ENCODE data around the gene ZBP1. TPM values are rescaled to one million over a fixed set of nuclear protein-coding genes. Genes with fewer than 3 reads are reported as not detected.
A peak's percentile ranks its signal among the peaks of the same experiment; 100 is the strongest.

ZBP1 gene
- total RNA-seq, 2 donors from 2014 or later = 0.70 to 1.6 TPM

DNA sequence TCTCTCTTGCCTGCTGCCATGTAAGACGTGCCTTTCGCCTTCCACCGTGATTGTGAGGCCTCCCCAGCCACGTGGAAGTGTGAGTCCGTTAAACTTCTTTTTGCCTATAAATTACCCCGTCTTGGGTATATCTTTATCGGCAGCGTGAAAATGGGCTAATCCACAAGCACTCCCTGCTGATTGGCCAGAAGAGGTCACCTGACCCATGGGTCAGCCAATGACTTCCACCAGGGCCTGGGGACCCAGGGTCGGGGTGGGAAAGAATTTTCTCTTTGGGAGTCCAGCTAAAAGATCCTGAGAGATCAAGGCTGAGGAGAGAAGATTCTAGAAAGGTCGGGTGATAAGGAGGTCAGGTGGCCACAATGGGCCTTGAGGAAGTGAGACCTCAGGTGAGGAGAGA lies 17.1 kb downstream of the ZBP1 start:
- Mint-ChIP-seq H3K27ac (no peak overlapping the region), H3K36me3 (ENCODE audit: insufficient read depth in 2 of 2) (no peaks in the 10 kb centered on the region), H3K4me3 (no peak overlapping the region), H3K9me3 (no peaks in the 10 kb centered on the region), H3K4me1 (ENCODE audit: low read depth) (peaks cover 32% of the 10 kb centered on the region), H3K27me3 (ENCODE audit: low read depth) (no peaks in the 10 kb centered on the region)
- DNase-seq = no peak
- no peak for ATAC-seq (replicated peaks in 1 of 2)

DNA sequence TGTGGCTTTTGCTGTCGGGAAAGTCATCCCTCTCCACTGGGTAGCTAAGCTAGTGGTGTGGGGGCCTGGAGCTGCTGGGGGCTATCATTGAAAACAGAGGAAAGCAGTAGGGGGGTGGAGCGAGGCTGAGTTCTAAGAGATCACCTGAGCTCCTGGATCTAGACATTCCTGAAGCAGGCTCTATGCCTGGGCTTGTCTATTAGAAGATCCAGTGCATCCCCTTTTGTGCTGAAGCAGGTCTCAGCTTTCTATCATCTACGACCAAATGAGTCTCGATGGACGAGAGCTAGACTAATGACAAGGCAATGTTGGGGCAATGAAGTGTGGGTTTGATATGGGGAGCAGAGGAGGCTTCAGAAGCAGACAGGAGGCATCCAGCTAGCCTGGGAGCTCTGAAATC lies 18.5 kb downstream of the ZBP1 start:
- Mint-ChIP-seq H3K9me3 (no peaks in the 10 kb centered on the region), H3K27ac (no peak overlapping the region), H3K27me3 (ENCODE audit: low read depth) (peaks cover 5% of the 10 kb centered on the region), H3K36me3 (ENCODE audit: insufficient read depth in 2 of 2) (no peaks in the 10 kb centered on the region), H3K4me3 (no peak overlapping the region), H3K4me1 (ENCODE audit: low read depth) (peaks cover 26% of the 10 kb centered on the region)
- DNase-seq = no peak
- no peak for ATAC-seq (replicated peaks in 1 of 2)

DNA sequence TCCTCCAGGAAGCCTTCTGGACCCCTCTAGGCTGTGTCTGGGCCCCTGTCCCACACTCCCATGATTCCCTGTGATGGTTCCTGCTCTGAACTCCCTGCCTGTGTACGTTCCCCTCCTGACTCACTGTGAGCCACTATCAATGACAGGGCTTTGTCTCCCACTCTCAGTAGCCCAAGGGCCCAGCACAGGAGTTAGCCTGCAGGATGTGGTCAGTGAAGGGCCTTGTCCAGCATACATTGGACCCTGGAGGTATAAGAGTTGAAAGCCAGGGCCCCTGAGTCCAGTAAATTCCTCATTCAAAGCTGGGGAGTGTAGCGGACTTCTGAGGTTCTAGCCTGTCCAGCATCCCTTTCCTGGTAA lies 19.0 kb downstream of the ZBP1 start:
- Mint-ChIP-seq H3K27me3 (ENCODE audit: low read depth) (peaks cover 5% of the 10 kb centered on the region), H3K36me3 (ENCODE audit: insufficient read depth in 2 of 2) (no peaks in the 10 kb centered on the region), H3K27ac (no peak overlapping the region), H3K4me1 (ENCODE audit: low read depth) (peaks cover 25% of the 10 kb centered on the region), H3K4me3 (no peak overlapping the region), H3K9me3 (no peaks in the 10 kb centered on the region)
- DNase-seq = no peak
- ATAC-seq (replicated peaks in 1 of 2) = peak; percentile 10 to 25

GRCh38 chr20:57600320-57601210 lies 19.7 kb downstream of the ZBP1 start:
- Mint-ChIP-seq H3K4me3 (no peak overlapping the region), H3K4me1 (ENCODE audit: low read depth) (peaks cover 21% of the 10 kb centered on the region), H3K36me3 (ENCODE audit: insufficient read depth in 2 of 2) (no peaks in the 10 kb centered on the region), H3K27me3 (ENCODE audit: low read depth) (peaks cover 5% of the 10 kb centered on the region), H3K9me3 (no peaks in the 10 kb centered on the region), H3K27ac (no peak overlapping the region)
- ATAC-seq (replicated peaks in 1 of 2) (peak; percentile 78 to 84), DNase-seq (peak; percentile 51 to 54)

GRCh38 chr20:57598491-57598890 lies 21.7 kb downstream of the ZBP1 start:
- H3K27ac Mint-ChIP-seq = no peak overlapping the region
- H3K27me3 Mint-ChIP-seq (ENCODE audit: low read depth) = peaks cover 8% of the 10 kb centered on the region
- DNase-seq (no peak), ATAC-seq (replicated peaks in 1 of 2) (no peak)
- H3K36me3 Mint-ChIP-seq (ENCODE audit: insufficient read depth in 2 of 2) = no peaks in the 10 kb centered on the region
- H3K9me3 Mint-ChIP-seq = no peaks in the 10 kb centered on the region
- H3K4me3 Mint-ChIP-seq = no peak overlapping the region
- peaks cover 14% of the 10 kb centered on the region for H3K4me1 Mint-ChIP-seq (ENCODE audit: low read depth)

GRCh38 chr20:57598060-57598459 lies 22.2 kb downstream of the ZBP1 start:
- Mint-ChIP-seq H3K9me3 (no peaks in the 10 kb centered on the region), H3K4me1 (ENCODE audit: low read depth) (peaks cover 17% of the 10 kb centered on the region), H3K27me3 (ENCODE audit: low read depth) (peaks cover 12% of the 10 kb centered on the region), H3K27ac (no peak overlapping the region), H3K36me3 (ENCODE audit: insufficient read depth in 2 of 2) (no peaks in the 10 kb centered on the region), H3K4me3 (no peak overlapping the region)
- DNase-seq (no peak), ATAC-seq (replicated peaks in 1 of 2) (no peak)

- H3K36me3 Mint-ChIP-seq (ENCODE audit: insufficient read depth in 2 of 2) = no peaks in the 10 kb centered on the region
- ATAC-seq (replicated peaks in 1 of 2) = peak; percentile 73 to 75
- H3K4me1 Mint-ChIP-seq (ENCODE audit: low read depth) = peaks cover 17% of the 10 kb centered on the region
- DNase-seq = peak; percentile 76 to 82
- H3K27me3 Mint-ChIP-seq (ENCODE audit: low read depth) = peaks cover 12% of the 10 kb centered on the region
- H3K27ac Mint-ChIP-seq = no peak overlapping the region
- H3K9me3 Mint-ChIP-seq = no peaks in the 10 kb centered on the region
- H3K4me3 Mint-ChIP-seq = no peak overlapping the region
Measured at GRCh38 chr20:57596998-57597939, 23.0 kb downstream of the ZBP1 start.

GRCh38 chr20:57596358-57596757 lies 23.9 kb downstream of the ZBP1 start:
- Mint-ChIP-seq H3K4me3 (no peak overlapping the region), H3K4me1 (ENCODE audit: low read depth) (peaks cover 17% of the 10 kb centered on the region), H3K27ac (no peak overlapping the region), H3K36me3 (ENCODE audit: insufficient read depth in 2 of 2) (no peaks in the 10 kb centered on the region), H3K27me3 (ENCODE audit: low read depth) (peaks cover 12% of the 10 kb centered on the region), H3K9me3 (no peaks in the 10 kb centered on the region)
- ATAC-seq (replicated peaks in 1 of 2) = no peak
- DNase-seq = no peak

DNA sequence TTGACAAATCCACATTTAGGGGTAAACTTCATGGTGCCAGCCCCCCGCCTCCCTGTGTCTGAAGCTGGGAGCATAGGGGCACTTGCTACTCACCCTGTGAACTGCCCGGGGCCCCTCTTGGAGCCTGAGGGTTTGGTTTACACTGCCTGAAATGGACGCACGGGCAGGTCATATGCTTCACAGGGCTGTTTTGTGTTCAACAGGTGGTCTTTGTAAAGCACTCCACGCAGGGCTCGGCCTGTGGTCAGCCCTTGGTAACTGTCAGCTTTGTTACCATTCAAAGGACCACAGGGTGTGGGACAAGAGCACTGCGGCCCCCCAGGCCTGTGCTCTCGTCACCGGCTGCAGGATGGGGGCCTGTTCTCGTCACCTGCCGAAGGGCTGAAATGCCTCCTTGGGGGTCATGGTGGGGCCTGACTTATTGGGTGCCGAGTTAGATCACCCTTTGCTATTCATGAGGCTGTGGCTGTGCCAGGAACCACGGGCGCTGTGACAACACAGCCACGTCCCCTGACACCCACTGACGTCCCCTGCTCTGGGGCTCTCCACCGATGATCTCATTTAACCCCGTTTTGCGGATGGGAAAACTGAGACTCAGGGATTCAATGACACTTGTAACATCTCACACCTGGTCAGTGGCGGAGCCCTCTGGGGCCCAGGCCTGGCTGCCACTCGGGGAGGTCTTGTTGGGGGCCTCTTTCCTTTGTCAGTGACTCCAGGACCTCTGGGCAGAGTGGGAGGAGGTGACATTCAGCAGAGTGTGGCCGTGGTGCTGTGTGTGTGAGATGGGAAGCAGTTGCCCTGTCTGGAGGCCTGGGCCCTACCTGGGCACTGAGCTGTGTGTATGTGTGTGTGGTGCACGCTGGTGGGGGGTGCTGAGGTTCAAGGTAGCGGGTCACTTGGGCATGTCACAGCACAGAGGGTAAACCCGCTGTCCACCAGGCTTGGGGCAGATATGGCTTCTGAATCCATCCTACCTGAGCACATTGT lies 24.9 kb downstream of the ZBP1 start:
- H3K27ac Mint-ChIP-seq = no peak overlapping the region
- H3K27me3 Mint-ChIP-seq (ENCODE audit: low read depth) = peaks cover 12% of the 10 kb centered on the region
- no peak for ATAC-seq (replicated peaks in 1 of 2)
- H3K36me3 Mint-ChIP-seq (ENCODE audit: insufficient read depth in 2 of 2) = no peaks in the 10 kb centered on the region
- no peaks in the 10 kb centered on the region for H3K9me3 Mint-ChIP-seq
- peaks cover 7% of the 10 kb centered on the region for H3K4me1 Mint-ChIP-seq (ENCODE audit: low read depth)
- DNase-seq = no peak
- no peak overlapping the region for H3K4me3 Mint-ChIP-seq

GRCh38 chr20:57594092-57594951 lies 25.9 kb downstream of the ZBP1 start:
- Mint-ChIP-seq H3K27me3 (ENCODE audit: low read depth) (peaks cover 12% of the 10 kb centered on the region), H3K27ac (no peak overlapping the region), H3K9me3 (no peaks in the 10 kb centered on the region), H3K4me3 (no peak overlapping the region), H3K4me1 (ENCODE audit: low read depth) (peaks cover 7% of the 10 kb centered on the region), H3K36me3 (ENCODE audit: insufficient read depth in 2 of 2) (no peaks in the 10 kb centered on the region)
- ATAC-seq (replicated peaks in 1 of 2) = peak; percentile 31 to 47
- peak; percentile 52 to 76 for DNase-seq

DNA sequence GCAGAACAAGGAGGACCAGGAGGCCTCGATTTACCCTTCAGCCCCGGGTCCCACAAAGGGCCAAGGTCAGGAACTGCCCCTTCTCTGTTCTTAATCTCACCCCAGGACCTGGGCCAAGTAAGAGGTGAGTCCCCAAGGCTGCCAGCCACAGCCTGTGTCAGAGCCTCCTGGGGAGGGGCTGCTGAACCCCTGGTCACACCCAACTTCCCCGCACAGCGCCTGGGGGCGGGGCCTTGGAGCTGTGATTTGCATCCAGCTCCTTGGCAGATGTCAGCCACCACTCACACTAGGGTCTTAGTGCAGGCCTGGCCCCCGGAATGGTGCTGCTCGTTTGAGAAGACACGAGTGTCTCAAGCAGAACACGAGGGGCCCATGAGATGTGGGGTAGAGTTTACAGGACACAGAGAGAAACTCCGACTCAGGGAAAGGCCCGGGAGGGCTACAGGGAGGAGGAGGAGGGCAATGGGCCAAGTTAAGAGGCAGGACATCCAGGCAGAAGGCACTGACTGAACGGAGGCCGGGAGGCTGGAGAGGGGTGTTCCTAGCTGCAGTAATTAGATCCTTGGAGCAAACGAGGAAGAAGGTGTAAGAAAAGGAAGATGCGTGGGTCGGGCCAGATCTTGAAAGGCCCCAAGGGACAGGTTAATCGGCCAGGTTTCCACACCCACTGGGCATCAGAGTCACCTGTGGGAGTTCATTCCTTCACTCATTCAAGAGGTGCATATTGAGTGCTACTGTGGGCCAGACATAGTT lies 26.9 kb downstream of the ZBP1 start:
- ATAC-seq (replicated peaks in 1 of 2) = no peak
- H3K36me3 Mint-ChIP-seq (ENCODE audit: insufficient read depth in 2 of 2) = no peaks in the 10 kb centered on the region

More for the DNA sequence above, 26.9 kb downstream of the ZBP1 start:
- no peak for DNase-seq
- H3K27ac Mint-ChIP-seq = no peak overlapping the region
- peaks cover 7% of the 10 kb centered on the region for H3K4me1 Mint-ChIP-seq (ENCODE audit: low read depth)
- peaks cover 12% of the 10 kb centered on the region for H3K27me3 Mint-ChIP-seq (ENCODE audit: low read depth)
- H3K9me3 Mint-ChIP-seq = no peaks in the 10 kb centered on the region
- H3K4me3 Mint-ChIP-seq = no peak overlapping the region

Data from activated T-cell treated with anti-CD3 and anti-CD28 coated beads, Interleukin-2, amount 50 U/mL, for 72 hours (primary cell).